Common myeloid progenitor, CD34-positive (primary cell): ENCODE measurements around the gene ZNF565. TPM values are rescaled to one million over a fixed set of nuclear protein-coding genes. Genes with fewer than 3 reads are reported as not detected.

Experiments used
- CTCF ChIA-PET: fragments of 350-600 bp; sonication (Branson Sonifier 250); formaldehyde crosslinking; loops from one replicate; lab custom pipeline; 2021; ENCODE audit warnings: antibody characterized with exemption; lab: Charles Lee
- POLR2A ChIA-PET: fragments of 350-600 bp; sonication (Branson Sonifier 250); formaldehyde crosslinking; loops from one replicate; lab custom pipeline; 2021; ENCODE audit warnings: antibody characterized with exemption; lab: Charles Lee
- DNase-seq, 3 donors: peaks; one replicate each; pipeline versions ENCODE4 v3.0.0 to v3.0.0-alpha.2; 2013
- H3K27ac ChIP-seq, 2 experiments: 1 replicate in 1 of 2; 2 replicates in 1 of 2; pipeline ENCODE4 v1.7.0; 2013; ENCODE audit warnings: inconsistent platforms in 2 of 2, low read length in 2 of 2, mild to moderate bottlenecking in 2 of 2, low read depth in 1 of 2, moderate library complexity in 1 of 2; ENCODE audit not compliant: severe bottlenecking in 2 of 2, insufficient read depth in 1 of 2, poor library complexity in 1 of 2
- H3K27me3 ChIP-seq, 5 experiments: replicated peaks in 2 of 5; 1 replicate in 3 of 5; 2 replicates in 2 of 5; pipeline versions ENCODE4 v1.6.1 to v1.7.0; 2013; ENCODE audit warnings: low read length in 4 of 5, mild to moderate bottlenecking in 2 of 5, moderate library complexity in 2 of 5, inconsistent platforms in 1 of 5; ENCODE audit not compliant: insufficient read depth in 5 of 5, control insufficient read depth in 4 of 5
- H3K36me3 ChIP-seq, 4 experiments: 1 replicate in 2 of 4; 2 replicates in 2 of 4; pipeline versions ENCODE4 v1.6.1 to v1.7.0; 2013; ENCODE audit warnings: low read length in 3 of 4, control low read depth in 1 of 4, mild to moderate bottlenecking in 1 of 4; ENCODE audit not compliant: control insufficient read depth in 4 of 4, insufficient read depth in 4 of 4
- H3K4me1 ChIP-seq, 4 experiments: 1 replicate in 3 of 4; 2 replicates in 1 of 4; pipeline versions ENCODE4 v1.6.1 to v1.7.1; 2013; ENCODE audit warnings: low read length in 3 of 4, mild to moderate bottlenecking in 3 of 4, control low read depth in 1 of 4, inconsistent platforms in 1 of 4, moderate library complexity in 1 of 4; ENCODE audit not compliant: control insufficient read depth in 4 of 4, insufficient read depth in 4 of 4; ENCODE audit errors: control extremely low read depth in 1 of 4
- H3K4me3 ChIP-seq, 7 experiments: 1 replicate in 4 of 7; 2 replicates in 3 of 7; pipeline versions ENCODE4 v1.5.1 to v1.7.0; 2013; ENCODE audit warnings: mild to moderate bottlenecking in 7 of 7, low read length in 6 of 7, moderate library complexity in 6 of 7, inconsistent platforms in 2 of 7, low read depth in 2 of 7, control low read depth in 1 of 7; ENCODE audit not compliant: insufficient read depth in 4 of 7, control insufficient read depth in 1 of 7; ENCODE audit errors: extremely low read depth in 1 of 7
- H3K9me3 ChIP-seq, 5 experiments: 1 replicate in 4 of 5; 2 replicates in 1 of 5; pipeline versions ENCODE4 v1.6.1 to v1.7.1; 2013; ENCODE audit warnings: low read length in 4 of 5, mild to moderate bottlenecking in 2 of 5, inconsistent platforms in 1 of 5, low read depth in 1 of 5, moderate library complexity in 1 of 5; ENCODE audit not compliant: control insufficient read depth in 4 of 5, insufficient read depth in 2 of 5; ENCODE audit errors: control extremely low read depth in 1 of 5
- WGBS: methylation state at CpG from one replicate; pipeline ENCODE4 v1.1.5; 2013; ENCODE audit not compliant: insufficient coverage; 5-methylcytosine and 5-hydroxymethylcytosine counted together
- polyA plus RNA-seq: library from polyadenylated mRNA; unstranded; fragments of 120-200 nt; gene quantifications from one replicate; pipeline ENCODE4 v1.2.1, GENCODE V29; 2013

Gene ZNF565
- 2.9 TPM for polyA plus RNA-seq

- DNase-seq = peak; percentile 97 to 99 (median 99)
- Histone ChIP-seq H3K27ac (peak within 1 kb of the TSS; percentile 98 to 99), H3K36me3 (peaks cover 6 to 20% (median 14%) of the 10 kb centered on the region in 4 experiments), H3K4me1 (peaks cover 5 to 21% (median 10%) of the 10 kb centered on the region in 4 experiments), H3K27me3 (no peaks in the 10 kb centered on the region), H3K4me3 (peak within 1 kb of the TSS; percentile 87 to 98 (median 95)), H3K9me3 (peaks cover 0 to 12% (median 4%) of the 10 kb centered on the region in 5 experiments)
- CTCF ChIA-PET = interaction anchor here (0.7 to 1.2 kb wide), 5 partner anchors 12 to 636 kb away, joined by 3 to 4 read pairs (median 3); partner anchors contain the start of gene ZNF345
- POLR2A ChIA-PET = interaction anchor here (0.6 to 1.1 kb wide), 2 partner anchors 638 to 1252 kb away, joined by 4 to 5 read pairs; partner anchors contain the start of gene ZNF569
- 0% methylated on average over 59 of the region's 73 CpGs for WGBS
These were observed at the start of gene ZNF565, which contains the start of gene ZNF146 for GRCh38 chr19:36214386-36215275. Gene ZNF565, minus strand, starts transcription at chr19:36214665. Its CDS starts 12,680 bp downstream, at chr19:36201985. Gene ZNF146, plus strand, starts transcription at chr19:36215106. Its CDS starts 21,335 bp downstream, at chr19:36236441.

GRCh38 chr19:36259211-36259610 is 44.7 kb upstream of the ZNF565 start:
- no peaks in the 10 kb centered on the region for H3K36me3 ChIP-seq
- H3K4me1 ChIP-seq = no peaks in the 10 kb centered on the region
- peaks cover 0 to 40% (median 16%) of the 10 kb centered on the region in 5 experiments for H3K9me3 ChIP-seq
- POLR2A ChIA-PET = no interaction called here
- no peak for DNase-seq
- H3K27ac ChIP-seq = no peak overlapping the region
- no peak overlapping the region for H3K4me3 ChIP-seq
- CTCF ChIA-PET = no interaction called here
- over 99% methylated on average over 20 of the region's 20 CpGs for WGBS
- peaks cover 0 to 4% (median 0%) of the 10 kb centered on the region in 5 experiments for H3K27me3 ChIP-seq

- no peak for DNase-seq
- Histone ChIP-seq H3K27ac (no peak overlapping the region), H3K27me3 (peaks cover 0 to 4% (median 0%) of the 10 kb centered on the region in 5 experiments), H3K9me3 (peaks cover 0 to 41% (median 13%) of the 10 kb centered on the region in 5 experiments), H3K36me3 (no peaks in the 10 kb centered on the region), H3K4me1 (no peaks in the 10 kb centered on the region), H3K4me3 (peak overlapping the region in 1 of 7 experiments; percentile 48)
- 94% methylated on average over 23 of the region's 29 CpGs for WGBS
- CTCF ChIA-PET = no interaction called here
- POLR2A ChIA-PET = no interaction called here
These were observed 43.8 kb upstream of the ZNF565 start for GRCh38 chr19:36258028-36258875.

- 21% methylated on average over 32 of the region's 37 CpGs for WGBS
- no peak for DNase-seq
- H3K4me3 ChIP-seq = peak overlapping the region in 5 of 7 experiments; percentile 2 to 48 (median 31)
- POLR2A ChIA-PET = no interaction called here
- no peaks in the 10 kb centered on the region for H3K4me1 ChIP-seq
- peaks cover 0 to 41% (median 13%) of the 10 kb centered on the region in 5 experiments for H3K9me3 ChIP-seq
- H3K27me3 ChIP-seq = peaks cover 0 to 4% (median 0%) of the 10 kb centered on the region in 5 experiments
- CTCF ChIA-PET = no interaction called here
- no peak overlapping the region for H3K27ac ChIP-seq
- no peaks in the 10 kb centered on the region for H3K36me3 ChIP-seq
These were observed 43.0 kb upstream of the ZNF565 start for GRCh38 chr19:36257520-36257876.

GRCh38 chr19:36256853-36257519 is 42.5 kb upstream of the ZNF565 start:
- ChIA-PET CTCF (no interaction called here), POLR2A (no interaction called here)
- peak overlapping the region in 5 of 7 experiments; percentile 2 to 48 (median 31) for H3K4me3 ChIP-seq
- DNase-seq = no peak
- H3K4me1 ChIP-seq = no peaks in the 10 kb centered on the region
- 67% methylated on average over 41 of the region's 42 CpGs for WGBS
- peaks cover 0 to 44% (median 13%) of the 10 kb centered on the region in 5 experiments for H3K9me3 ChIP-seq
- no peak overlapping the region for H3K27ac ChIP-seq
- H3K27me3 ChIP-seq = peaks cover 0 to 4% (median 0%) of the 10 kb centered on the region in 5 experiments
- H3K36me3 ChIP-seq = no peaks in the 10 kb centered on the region

GRCh38 chr19:36256064-36256463 is 41.6 kb upstream of the ZNF565 start:
- H3K27me3 ChIP-seq = peaks cover 0 to 4% (median 0%) of the 10 kb centered on the region in 5 experiments
- H3K9me3 ChIP-seq = peaks cover 0 to 47% (median 13%) of the 10 kb centered on the region in 5 experiments
- no peaks in the 10 kb centered on the region for H3K4me1 ChIP-seq
- ChIA-PET CTCF (no interaction called here), POLR2A (no interaction called here)
- H3K36me3 ChIP-seq = no peaks in the 10 kb centered on the region
- H3K4me3 ChIP-seq = no peak overlapping the region
- WGBS = 98% methylated on average over 15 of the region's 15 CpGs
- no peak for DNase-seq
- H3K27ac ChIP-seq = no peak overlapping the region
